ENCODE measurements around the gene PLEKHG4B.

Gene PLEKHG4B

GRCh38 chr5:204001-204400, 112.0 kb downstream of the PLEKHG4B start:
- H3K4me1 ChIP-seq (ENCODE audit: insufficient read depth, low read length), result no peaks in the 10 kb centered on the region
- no peak overlapping the region for H3K27ac ChIP-seq (ENCODE audit: low read length)
- peaks cover 29% of the 10 kb centered on the region for H3K79me2 ChIP-seq (ENCODE audit: insufficient read depth, low read length)
- H3K27me3 ChIP-seq (ENCODE audit: insufficient read depth, low read length, poor library complexity), result no peaks in the 10 kb centered on the region
- H4K20me1 ChIP-seq (ENCODE audit: insufficient read depth, low read length), result peaks cover 63% of the 10 kb centered on the region
- H3K36me3 ChIP-seq (ENCODE audit: insufficient read depth, low read length), result peaks cover 55% of the 10 kb centered on the region
- H3K4me3 ChIP-seq (ENCODE audit: low read depth in 1 of 2, low read length in 2 of 2), result no peak overlapping the region
- no peak overlapping the region for H2AFZ ChIP-seq (ENCODE audit: low read depth, low read length)
- no peak overlapping the region for H3K9ac ChIP-seq (ENCODE audit: low read depth, low read length)
- ATAC-seq (ENCODE audit: insufficient read depth, low read depth) (no peak), DNase-seq (no peak)
- no peaks in the 10 kb centered on the region for H3K9me3 ChIP-seq (ENCODE audit: insufficient read depth, low read length, severe bottlenecking)
- TF ChIP-seq CTCF (IDR thresholded peaks at IDR 0.05; ENCODE audit: borderline replicate concordance, extremely low read depth, low read length, poor library complexity, severe bottlenecking) (no peak), EZH2 (IDR thresholded peaks at IDR 0.05; ENCODE audit: borderline replicate concordance, low read depth, low read length, severe bottlenecking) (no peak)
- no peak overlapping the region for H3K4me2 ChIP-seq (ENCODE audit: insufficient read depth, low read length)

GRCh38 chr5:204462-204861, 112.5 kb downstream of the PLEKHG4B start:
- no peak for DNase-seq
- H3K9ac ChIP-seq (ENCODE audit: low read depth, low read length), result no peak overlapping the region
- H3K36me3 ChIP-seq (ENCODE audit: insufficient read depth, low read length), result peaks cover 55% of the 10 kb centered on the region
- no peak for ATAC-seq (ENCODE audit: insufficient read depth, low read depth)
- H3K4me3 ChIP-seq (ENCODE audit: low read depth in 1 of 2, low read length in 2 of 2), result no peak overlapping the region
- H3K9me3 ChIP-seq (ENCODE audit: insufficient read depth, low read length, severe bottlenecking), result no peaks in the 10 kb centered on the region
- peaks cover 30% of the 10 kb centered on the region for H3K79me2 ChIP-seq (ENCODE audit: insufficient read depth, low read length)
- H4K20me1 ChIP-seq (ENCODE audit: insufficient read depth, low read length), result peaks cover 62% of the 10 kb centered on the region
- H3K4me2 ChIP-seq (ENCODE audit: insufficient read depth, low read length), result no peak overlapping the region
- no peak overlapping the region for H3K27ac ChIP-seq (ENCODE audit: low read length)
- H3K27me3 ChIP-seq (ENCODE audit: insufficient read depth, low read length, poor library complexity), result no peaks in the 10 kb centered on the region
- no peaks in the 10 kb centered on the region for H3K4me1 ChIP-seq (ENCODE audit: insufficient read depth, low read length)
- no peak overlapping the region for H2AFZ ChIP-seq (ENCODE audit: low read depth, low read length)
- TF ChIP-seq CTCF (IDR thresholded peaks at IDR 0.05; ENCODE audit: borderline replicate concordance, extremely low read depth, low read length, poor library complexity, severe bottlenecking) (no peak), EZH2 (IDR thresholded peaks at IDR 0.05; ENCODE audit: borderline replicate concordance, low read depth, low read length, severe bottlenecking) (no peak)

- no peak overlapping the region for H3K27ac ChIP-seq (ENCODE audit: low read length)
- H3K4me3 ChIP-seq (ENCODE audit: low read depth in 1 of 2, low read length in 2 of 2), result no peak overlapping the region
- no peak overlapping the region for H3K4me2 ChIP-seq (ENCODE audit: insufficient read depth, low read length)
- H3K9ac ChIP-seq (ENCODE audit: low read depth, low read length), result no peak overlapping the region
- no peak overlapping the region for H2AFZ ChIP-seq (ENCODE audit: low read depth, low read length)
- TF ChIP-seq EZH2 (IDR thresholded peaks at IDR 0.05; ENCODE audit: borderline replicate concordance, low read depth, low read length, severe bottlenecking), result no peak
- TF ChIP-seq CTCF (IDR thresholded peaks at IDR 0.05; ENCODE audit: borderline replicate concordance, extremely low read depth, low read length, poor library complexity, severe bottlenecking), result no peak
- no peaks in the 10 kb centered on the region for H3K27me3 ChIP-seq (ENCODE audit: insufficient read depth, low read length, poor library complexity)
- H4K20me1 ChIP-seq (ENCODE audit: insufficient read depth, low read length), result peaks cover 62% of the 10 kb centered on the region
- H3K9me3 ChIP-seq (ENCODE audit: insufficient read depth, low read length, severe bottlenecking), result no peaks in the 10 kb centered on the region
- DNase-seq (no peak), ATAC-seq (ENCODE audit: insufficient read depth, low read depth) (no peak)
- H3K79me2 ChIP-seq (ENCODE audit: insufficient read depth, low read length), result peaks cover 36% of the 10 kb centered on the region
- no peaks in the 10 kb centered on the region for H3K4me1 ChIP-seq (ENCODE audit: insufficient read depth, low read length)
- H3K36me3 ChIP-seq (ENCODE audit: insufficient read depth, low read length), result peaks cover 55% of the 10 kb centered on the region
Measured at GRCh38 chr5:204966-205670, 113.2 kb downstream of the PLEKHG4B start.
